ENCODE results near the gene GSTM5.
"Not testable (repeated sequence)": the region's sequence is repeated elsewhere in the genome, so short reads cannot be mapped to it uniquely, and the experiment has no call there.

The GSTM5 gene

DNA sequence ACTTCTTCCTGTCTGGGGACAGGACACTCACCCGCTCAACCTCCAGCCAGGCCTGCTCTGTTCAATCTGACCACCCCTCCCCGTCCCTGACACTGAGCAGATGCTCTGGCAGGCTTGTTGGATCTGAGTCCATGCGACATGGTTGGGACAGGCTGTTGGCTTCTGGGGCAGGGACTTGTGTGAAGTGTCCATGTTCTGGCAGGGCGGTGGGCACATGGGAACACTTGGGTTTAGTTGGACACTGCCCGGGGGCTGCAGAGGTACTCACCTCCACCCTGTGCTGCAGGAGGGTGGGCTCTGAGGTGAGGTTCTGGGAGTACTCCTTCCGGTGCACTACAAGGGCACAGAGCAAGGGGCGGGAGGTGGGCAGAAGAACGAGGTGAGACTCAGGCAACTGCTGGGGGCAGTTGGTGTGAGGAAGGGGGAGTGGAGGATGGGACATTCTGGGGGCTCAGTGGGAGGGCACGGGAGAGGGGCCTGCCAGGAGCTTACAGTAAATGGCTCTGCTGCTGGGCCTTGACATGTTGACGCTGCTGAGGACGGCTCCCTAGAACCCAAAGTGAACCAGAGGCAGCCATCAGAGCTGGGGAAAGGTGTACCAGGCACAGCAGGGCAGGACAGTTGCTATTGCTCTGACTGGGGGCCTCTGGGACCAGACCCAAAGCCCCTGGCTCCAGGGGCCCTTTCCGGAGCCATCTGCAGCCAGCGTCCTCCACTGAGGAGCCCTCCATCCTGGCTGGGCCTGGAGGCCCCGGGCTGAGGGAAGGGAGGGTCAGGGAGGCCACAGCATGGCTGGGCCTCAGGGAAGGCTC, 49.4 kb downstream of the GSTM5 start:
- no peak for DNase-seq (ENCODE audit: low read depth)

DNA sequence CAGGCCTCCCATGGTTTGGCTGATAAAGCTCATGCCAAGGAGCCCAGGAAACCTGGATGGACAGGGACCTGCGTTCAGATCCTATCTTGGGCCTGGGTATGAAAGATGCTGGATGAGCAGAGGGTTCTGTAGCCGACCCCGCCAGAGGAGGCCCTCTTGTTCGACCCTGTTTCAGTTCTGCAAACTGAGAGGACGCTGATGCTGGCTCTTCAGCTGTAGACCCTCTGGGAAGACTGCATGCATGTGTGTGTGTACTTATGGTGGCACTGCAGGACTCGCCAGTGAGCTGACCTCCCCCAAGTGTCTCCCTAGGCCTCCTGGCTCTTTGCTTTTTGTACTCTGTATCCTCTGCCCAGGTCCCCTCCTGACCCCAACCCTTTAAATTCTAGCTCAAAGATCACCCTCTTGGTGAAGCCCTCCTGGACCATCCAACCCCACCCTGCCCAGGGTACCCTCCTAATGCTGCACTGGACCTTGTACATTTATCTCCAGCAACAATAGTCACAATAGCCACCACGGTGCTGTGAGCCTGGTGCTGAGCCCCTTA, 50.1 kb downstream of the GSTM5 start:
- no peak for DNase-seq (ENCODE audit: low read depth)

DNA sequence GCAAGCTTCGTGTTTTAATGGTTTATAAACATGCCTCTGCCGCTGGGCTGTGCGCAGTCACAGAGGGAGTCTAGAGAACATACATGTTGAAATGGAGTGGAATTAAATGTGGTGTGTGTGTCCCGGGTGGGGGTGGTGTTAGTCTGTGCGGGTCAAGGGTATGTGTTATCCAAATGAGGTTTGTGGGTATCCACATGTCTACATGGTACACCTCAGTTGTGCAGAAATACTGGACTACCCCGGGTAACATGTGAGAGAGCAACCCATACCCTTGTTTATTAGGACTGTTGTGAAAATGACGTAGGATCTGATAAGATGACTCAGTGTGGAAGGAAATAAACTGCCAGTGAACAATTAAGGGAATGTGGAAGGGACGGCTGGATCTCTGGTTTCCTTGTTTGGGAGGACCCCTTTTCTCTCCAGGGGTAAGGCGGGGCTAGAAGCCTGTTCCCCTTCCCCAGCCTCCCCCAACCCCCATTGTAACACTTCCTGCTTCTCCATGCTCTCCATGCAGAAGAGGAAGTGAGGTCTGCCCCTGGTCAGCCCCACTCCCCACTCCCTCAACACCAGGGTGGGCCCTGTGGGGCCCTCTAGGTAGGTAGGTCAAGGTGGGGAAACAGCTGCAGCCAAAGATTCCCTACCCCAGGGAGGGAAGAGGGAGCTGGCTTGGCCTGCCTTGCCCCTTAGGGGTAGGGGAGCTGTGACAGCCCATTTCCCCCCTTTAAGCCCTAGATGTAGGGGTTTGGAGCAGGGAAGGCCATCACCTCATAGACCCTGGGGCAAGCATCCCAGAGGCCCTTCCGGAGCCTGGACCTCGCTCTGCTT, 51.0 kb downstream of the GSTM5 start:
- DNase-seq (ENCODE audit: low read depth), result no peak

DNA sequence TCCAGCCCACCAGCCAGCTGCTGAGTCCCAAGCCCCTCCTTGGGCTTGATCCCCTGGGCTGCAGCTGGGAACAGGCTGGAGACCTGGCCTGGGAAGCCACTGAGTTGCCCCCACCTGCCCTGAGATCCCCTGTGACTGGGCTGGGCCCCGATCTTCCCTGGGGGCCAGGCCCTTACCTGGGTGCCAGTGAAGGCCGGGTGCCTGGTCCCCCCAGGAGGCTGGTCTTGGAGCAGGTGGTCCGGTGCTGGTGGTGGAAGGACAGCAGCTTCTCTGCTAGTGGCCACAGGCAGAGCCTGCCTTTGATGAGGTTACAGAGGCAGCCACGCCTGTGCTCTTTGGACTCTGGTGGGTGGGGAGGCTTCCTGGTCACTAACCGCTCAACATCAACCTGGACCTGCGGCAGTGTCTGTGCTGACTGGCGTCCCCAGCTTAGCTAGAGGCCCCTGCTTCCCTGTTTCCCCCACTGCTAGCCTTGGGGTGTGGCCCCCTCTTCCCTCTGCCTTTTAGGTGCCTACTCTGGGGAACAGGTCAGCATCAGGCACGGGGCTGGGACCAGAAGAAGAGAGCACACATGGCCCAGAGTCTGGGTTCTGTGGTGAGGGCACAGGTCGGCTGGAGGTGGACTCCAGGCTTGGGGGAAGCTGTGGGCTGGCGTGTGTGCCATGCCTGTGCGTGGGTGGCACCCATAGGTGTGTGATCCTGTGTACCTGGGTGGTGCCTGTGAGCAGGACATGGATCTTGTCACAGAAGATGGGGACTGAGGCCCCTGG, 51.8 kb downstream of the GSTM5 start, which contains the start of gene EPS8L3:
Gene EPS8L3, minus strand, starts transcription at position 278 of the 770 bp plus-strand sequence. CDS start 2,174 bp downstream, outside the sequence.
- DNase-seq (ENCODE audit: low read depth), result no peak

DNA sequence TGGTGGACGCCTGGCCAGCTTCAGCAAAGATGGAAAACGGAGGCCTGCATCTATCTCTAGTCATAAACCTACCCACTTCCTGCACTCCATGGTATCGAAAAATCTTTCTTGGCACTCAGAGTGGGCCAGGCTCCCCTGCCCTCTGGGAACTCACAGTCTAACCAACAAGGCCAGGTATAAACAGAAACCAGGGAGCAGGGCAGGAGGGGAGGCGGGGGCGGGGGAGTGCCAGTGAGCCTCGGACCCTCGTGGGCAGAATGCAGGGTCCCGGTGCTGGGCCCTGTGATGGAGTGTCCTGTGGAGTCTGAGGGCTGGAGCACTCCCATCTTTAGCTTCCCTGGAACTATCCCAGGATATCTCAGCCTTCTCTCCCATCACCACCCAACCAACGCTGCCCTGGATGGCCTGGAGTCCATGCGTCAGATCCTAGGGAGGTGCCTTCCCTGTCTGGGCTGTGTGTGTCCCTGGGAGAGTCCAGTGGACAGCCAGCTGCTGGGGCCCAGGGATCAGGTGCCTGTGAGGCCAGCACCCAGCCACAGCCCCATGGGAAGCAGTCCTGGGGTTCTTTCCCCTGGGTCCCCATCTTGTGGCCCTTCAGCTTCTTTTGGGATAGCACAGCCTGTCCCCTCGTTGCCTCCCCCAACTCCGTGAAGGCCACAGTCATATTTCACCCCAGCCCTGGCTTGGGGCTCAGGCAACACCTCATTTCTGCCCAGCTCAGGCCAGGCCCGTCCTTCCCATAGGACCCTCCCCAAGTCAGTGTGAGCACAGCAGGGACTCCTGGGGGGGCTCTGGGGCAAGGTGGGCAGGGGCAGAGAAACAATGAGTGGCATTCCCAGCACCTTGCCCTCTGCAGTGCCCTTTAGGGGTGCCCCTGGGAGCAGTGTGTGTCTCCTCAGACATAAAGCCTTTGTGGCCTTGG, 52.8 kb downstream of the GSTM5 start:
- DNase-seq (ENCODE audit: low read depth), result no peak

DNA sequence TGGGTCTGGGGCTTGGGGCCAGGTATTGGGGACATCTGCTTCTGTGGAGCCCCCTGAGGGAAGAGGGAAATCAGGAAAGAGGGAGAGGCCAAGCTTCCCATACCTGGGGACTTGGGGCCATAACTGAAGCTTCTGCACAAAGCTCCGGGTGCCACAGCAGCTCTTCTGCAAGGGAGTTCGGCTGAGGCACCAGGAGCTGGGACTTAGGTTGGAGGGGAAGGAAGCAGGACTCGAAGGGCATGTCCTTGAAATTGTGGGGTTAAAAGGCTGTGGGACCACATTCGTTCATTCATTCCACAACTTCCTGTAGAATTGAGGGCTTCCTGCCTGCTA, 53.4 kb downstream of the GSTM5 start:
- DNase-seq (ENCODE audit: low read depth), result no peak

DNA sequence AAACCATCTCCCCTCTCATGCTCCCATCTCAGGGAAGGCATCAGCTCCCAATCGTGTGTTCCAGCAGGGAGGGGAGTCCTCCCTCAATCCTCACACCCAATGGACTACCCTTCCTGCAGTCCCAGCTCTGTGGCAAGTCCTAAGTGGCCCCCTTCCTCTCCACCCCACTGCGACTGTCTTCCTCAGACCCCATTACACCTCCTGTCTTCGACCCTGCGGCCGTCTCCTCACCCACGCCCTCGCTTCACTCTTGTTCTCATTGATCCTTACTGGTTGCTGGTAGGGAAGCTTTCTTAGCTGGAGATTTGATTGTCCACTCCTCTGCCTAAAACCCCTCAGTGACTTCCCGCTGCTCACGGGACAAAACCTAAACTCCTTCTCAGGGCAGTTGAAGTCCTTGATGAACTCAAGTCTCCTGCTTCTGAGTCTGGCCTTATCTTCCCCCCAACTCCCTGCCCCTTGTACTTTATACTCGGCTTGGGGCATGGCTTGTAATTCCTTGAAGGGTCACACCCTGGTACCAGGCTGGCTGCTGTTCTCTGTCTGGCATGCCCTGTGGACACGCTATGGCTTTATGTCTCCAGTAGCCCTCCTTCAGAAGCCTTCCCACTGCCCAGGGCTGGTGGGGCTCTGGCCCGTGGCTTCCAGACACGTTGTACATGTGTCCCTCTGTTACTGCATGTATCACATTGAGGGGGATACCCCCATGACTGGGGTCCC, 54.0 kb downstream of the GSTM5 start:
- DNase-seq (ENCODE audit: low read depth), result no peak

DNA sequence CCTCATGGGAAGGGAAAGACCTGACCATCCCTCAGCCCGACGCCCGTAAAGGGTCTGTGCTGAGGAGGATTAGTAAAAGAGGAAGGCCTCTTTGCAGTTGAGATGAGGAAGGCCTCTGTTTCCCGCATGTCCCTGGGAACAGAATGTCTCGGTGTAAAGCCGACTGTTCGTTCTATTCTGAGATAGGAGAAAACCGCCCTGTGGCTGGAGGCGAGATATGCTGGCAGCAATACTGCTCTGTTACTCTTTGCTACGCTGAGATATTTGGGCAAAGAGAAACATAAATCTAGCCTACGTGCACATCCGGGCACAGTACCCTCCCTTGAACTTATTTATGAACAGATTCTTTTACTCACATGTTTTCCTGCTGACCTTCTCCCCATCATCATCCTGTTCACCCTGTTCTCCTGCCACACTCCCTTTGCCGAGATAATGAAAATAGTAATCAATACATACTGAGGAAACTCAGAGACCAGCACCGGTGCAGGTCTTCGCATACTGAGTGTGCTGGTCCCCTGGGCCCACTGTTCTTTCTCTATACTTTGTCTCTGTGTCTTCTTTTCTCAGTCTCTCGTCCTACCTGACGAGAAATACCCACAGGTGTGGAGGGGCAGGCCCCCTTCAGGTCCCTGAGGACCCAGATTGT, 55.1 kb downstream of the GSTM5 start:
- not testable (repeated sequence) for DNase-seq (ENCODE audit: low read depth)

All from T follicular helper cell (primary cell).